ENCODE measurements around the gene SYNC. TPM values are rescaled to one million over a fixed set of nuclear protein-coding genes. Genes with fewer than 3 reads are reported as not detected.

The SYNC gene
- total RNA-seq, 2 experiments from 2014 or later: not detected

DNA sequence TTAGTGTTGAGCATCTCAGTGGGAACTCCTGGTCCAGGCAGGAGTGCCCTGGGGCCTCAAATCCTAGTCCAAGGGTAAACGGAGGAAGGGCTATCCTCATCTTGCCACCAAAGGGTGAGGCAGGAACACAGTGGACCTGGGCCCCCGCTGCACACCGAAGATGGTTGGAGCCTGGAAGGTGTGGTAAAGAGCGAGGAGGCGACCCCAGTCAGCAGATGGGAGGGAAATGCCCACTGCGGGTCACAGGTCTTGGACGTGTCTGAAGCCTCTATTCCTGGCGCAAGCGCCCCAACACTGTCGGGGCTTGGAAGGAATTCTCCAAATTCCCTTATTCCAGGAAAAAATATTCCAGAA lies 38.5 kb upstream of the SYNC start:
- no peak for DNase-seq
- no peaks in the 10 kb centered on the region for H3K36me3 Mint-ChIP-seq
- H3K4me3 Mint-ChIP-seq: peak overlapping the region; percentile 45
- intact Hi-C loops (cut with micrococcal nuclease): no loop called here
- peaks cover 14% of the 10 kb centered on the region for H3K27me3 Mint-ChIP-seq
- ChIA-PET CTCF (no interaction called here), POLR2A (no interaction called here)
- H3K9me3 Mint-ChIP-seq: no peaks in the 10 kb centered on the region
- no peak overlapping the region for H3K27ac Mint-ChIP-seq
- no peaks in the 10 kb centered on the region for H3K4me1 Mint-ChIP-seq (ENCODE audit: low read depth)

GRCh38 chr1:32736812-32737791 lies 34.5 kb upstream of the SYNC start:
- CTCF ChIA-PET: interaction anchor here (0.9 kb wide), 1 partner anchor 25 kb away, joined by 3 read pairs; no protein-coding TSS in a partner anchor
- POLR2A ChIA-PET: interaction anchor here (0.6 kb wide), 1 partner anchor 125 kb away, joined by 3 read pairs; no protein-coding TSS in a partner anchor
- H3K9me3 Mint-ChIP-seq: no peaks in the 10 kb centered on the region
- H3K36me3 Mint-ChIP-seq: no peaks in the 10 kb centered on the region
- intact Hi-C loops (cut with micrococcal nuclease): no loop called here
- H3K27ac Mint-ChIP-seq: no peak overlapping the region
- no peak for DNase-seq
- peaks cover 9% of the 10 kb centered on the region for H3K27me3 Mint-ChIP-seq
- no peaks in the 10 kb centered on the region for H3K4me1 Mint-ChIP-seq (ENCODE audit: low read depth)
- no peak overlapping the region for H3K4me3 Mint-ChIP-seq

- Mint-ChIP-seq H3K27me3 (no peaks in the 10 kb centered on the region), H3K36me3 (no peaks in the 10 kb centered on the region), H3K9me3 (no peaks in the 10 kb centered on the region), H3K27ac (no peak overlapping the region), H3K4me3 (no peak overlapping the region), H3K4me1 (ENCODE audit: low read depth) (peaks cover 3% of the 10 kb centered on the region)
- no peak for DNase-seq
- CTCF ChIA-PET: interaction anchor here (0.8 to 2.3 kb wide), 3 partner anchors 21 to 40 kb away, joined by 3 to 9 read pairs (median 4); no protein-coding TSS in a partner anchor
- POLR2A ChIA-PET: no interaction called here
- intact Hi-C loops (cut with micrococcal nuclease): no loop called here
These were observed 31.2 kb upstream of the SYNC start for GRCh38 chr1:32733582-32734321.

- POLR2A ChIA-PET: no interaction called here
- no peak for DNase-seq
- H3K27ac Mint-ChIP-seq: no peak overlapping the region
These were observed 26.9 kb upstream of the SYNC start for GRCh38 chr1:32729254-32730046.

GRCh38 chr1:32728413-32729077 lies 26.0 kb upstream of the SYNC start:
- ChIA-PET CTCF (interaction anchor here (1.0 to 4.3 kb wide), 4 partner anchors 16 to 148 kb away, joined by 3 to 28 read pairs (median 12); no protein-coding TSS in a partner anchor), POLR2A (interaction anchor here (0.6 kb wide), 1 partner anchor 55 kb away, joined by 3 read pairs; no protein-coding TSS in a partner anchor)
- H3K27ac Mint-ChIP-seq: no peak overlapping the region
- H3K9me3 Mint-ChIP-seq: no peaks in the 10 kb centered on the region
- no peak overlapping the region for H3K4me3 Mint-ChIP-seq
- intact Hi-C loops (cut with micrococcal nuclease): no loop called here
- peaks cover 3% of the 10 kb centered on the region for H3K27me3 Mint-ChIP-seq
- DNase-seq: no peak
- no peaks in the 10 kb centered on the region for H3K36me3 Mint-ChIP-seq
- peaks cover 13% of the 10 kb centered on the region for H3K4me1 Mint-ChIP-seq (ENCODE audit: low read depth)

More at GRCh38 chr1:32729254-32730046, 26.9 kb upstream of the SYNC start:
- CTCF ChIA-PET: interaction anchor here (0.9 to 4.3 kb wide), 5 partner anchors 16 to 147 kb away, joined by 3 to 28 read pairs (median 6); no protein-coding TSS in a partner anchor
- intact Hi-C loops (cut with micrococcal nuclease): no loop called here
- no peaks in the 10 kb centered on the region for H3K9me3 Mint-ChIP-seq
- H3K4me3 Mint-ChIP-seq: no peak overlapping the region
- peaks cover 2% of the 10 kb centered on the region for H3K27me3 Mint-ChIP-seq
- H3K4me1 Mint-ChIP-seq (ENCODE audit: low read depth): peaks cover 13% of the 10 kb centered on the region
- no peaks in the 10 kb centered on the region for H3K36me3 Mint-ChIP-seq

DNA sequence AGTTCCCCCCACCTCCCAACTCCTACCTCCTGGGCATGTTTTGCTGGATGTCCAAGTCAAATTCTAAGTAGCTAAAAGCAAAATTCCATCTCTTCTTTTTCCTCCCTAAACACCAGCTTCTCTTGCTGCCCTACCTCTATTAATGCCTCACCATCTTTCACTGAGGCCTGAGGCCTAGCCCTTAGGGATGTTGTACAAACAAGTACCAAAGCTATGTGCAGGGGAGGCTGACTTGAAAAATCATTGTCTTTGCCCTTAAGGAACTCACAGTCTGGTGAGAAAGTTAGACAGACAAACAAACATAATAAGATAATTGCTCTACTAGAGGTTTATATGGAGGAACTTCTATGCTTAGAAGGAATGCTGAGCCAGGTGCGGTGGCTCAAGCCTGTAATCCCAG lies 25.3 kb upstream of the SYNC start:
- CTCF ChIA-PET: interaction anchor here (1.4 to 4.3 kb wide), 3 partner anchors 15 to 149 kb away, joined by 6 to 28 read pairs (median 17); no protein-coding TSS in a partner anchor
- POLR2A ChIA-PET: interaction anchor here (0.6 kb wide), 1 partner anchor 56 kb away, joined by 3 read pairs; no protein-coding TSS in a partner anchor
- no peak overlapping the region for H3K4me3 Mint-ChIP-seq
- no peak overlapping the region for H3K27ac Mint-ChIP-seq
- no peak for DNase-seq
- H3K27me3 Mint-ChIP-seq: peaks cover 4% of the 10 kb centered on the region
- H3K9me3 Mint-ChIP-seq: no peaks in the 10 kb centered on the region
- peaks cover 13% of the 10 kb centered on the region for H3K4me1 Mint-ChIP-seq (ENCODE audit: low read depth)
- intact Hi-C loops (cut with micrococcal nuclease): no loop called here
- H3K36me3 Mint-ChIP-seq: no peaks in the 10 kb centered on the region

GRCh38 chr1:32725615-32725982 lies 23.0 kb upstream of the SYNC start:
- Mint-ChIP-seq H3K4me1 (ENCODE audit: low read depth) (peaks cover 10% of the 10 kb centered on the region), H3K36me3 (no peaks in the 10 kb centered on the region), H3K4me3 (no peak overlapping the region), H3K9me3 (no peaks in the 10 kb centered on the region), H3K27me3 (peaks cover 4% of the 10 kb centered on the region), H3K27ac (no peak overlapping the region)
- intact Hi-C loops (cut with micrococcal nuclease): no loop called here
- ChIA-PET POLR2A (no interaction called here), CTCF (interaction anchor here (2.2 kb wide), 1 partner anchor 13 kb away, joined by 8 read pairs; no protein-coding TSS in a partner anchor)
- no peak for DNase-seq

- ChIA-PET POLR2A (no interaction called here), CTCF (interaction anchor here (2.2 kb wide), 1 partner anchor 13 kb away, joined by 8 read pairs; no protein-coding TSS in a partner anchor)
These were observed 22.4 kb upstream of the SYNC start for GRCh38 chr1:32724678-32725614.

GRCh38 chr1:32719681-32720275 lies 17.2 kb upstream of the SYNC start:
- no peak overlapping the region for H3K27ac Mint-ChIP-seq
- H3K9me3 Mint-ChIP-seq: no peaks in the 10 kb centered on the region
- H3K4me1 Mint-ChIP-seq (ENCODE audit: low read depth): peaks cover 9% of the 10 kb centered on the region
- H3K27me3 Mint-ChIP-seq: peaks cover 4% of the 10 kb centered on the region
- H3K4me3 Mint-ChIP-seq: no peak overlapping the region
- no peaks in the 10 kb centered on the region for H3K36me3 Mint-ChIP-seq
- ChIA-PET CTCF (interaction anchor here (1.4 kb wide), 1 partner anchor 53 kb away, joined by 3 read pairs; no protein-coding TSS in a partner anchor), POLR2A (no interaction called here)
- intact Hi-C loops (cut with micrococcal nuclease): no loop called here
- DNase-seq: no peak

More at GRCh38 chr1:32724678-32725614, 22.4 kb upstream of the SYNC start:
- Mint-ChIP-seq H3K36me3 (no peaks in the 10 kb centered on the region), H3K27ac (no peak overlapping the region), H3K4me1 (ENCODE audit: low read depth) (peaks cover 10% of the 10 kb centered on the region), H3K9me3 (no peaks in the 10 kb centered on the region), H3K27me3 (peaks cover 4% of the 10 kb centered on the region), H3K4me3 (no peak overlapping the region)
- intact Hi-C loops (cut with micrococcal nuclease): no loop called here
- peak; percentile 52 for DNase-seq

DNA sequence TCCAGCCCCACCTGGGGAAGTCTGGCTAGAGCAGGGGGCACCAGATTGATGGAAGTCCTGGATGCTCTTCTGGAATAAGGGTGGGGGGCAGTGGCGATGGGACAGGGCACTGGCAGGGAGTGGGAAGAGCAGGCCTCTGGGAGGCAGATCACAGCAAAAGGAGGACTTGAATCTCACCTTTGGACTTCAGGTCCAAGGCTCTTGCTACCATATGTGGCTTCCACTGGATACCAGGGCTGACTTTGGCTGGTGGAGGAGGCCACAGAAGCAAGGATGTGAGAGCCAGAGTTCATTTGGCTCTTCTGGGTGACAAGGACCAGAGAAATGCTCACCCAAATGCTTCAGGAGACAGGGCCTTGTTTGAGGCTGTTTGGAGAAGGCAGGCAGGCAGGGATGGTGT lies 16.0 kb upstream of the SYNC start:
- intact Hi-C loops (cut with micrococcal nuclease): no loop called here
- no peak overlapping the region for H3K27ac Mint-ChIP-seq
- POLR2A ChIA-PET: no interaction called here
- H3K4me3 Mint-ChIP-seq: no peak overlapping the region
- DNase-seq: no peak
- peaks cover 1% of the 10 kb centered on the region for H3K27me3 Mint-ChIP-seq
- H3K36me3 Mint-ChIP-seq: no peaks in the 10 kb centered on the region
- CTCF ChIA-PET: interaction anchor here (0.7 kb wide), 1 partner anchor 9 kb away, joined by 3 read pairs; no protein-coding TSS in a partner anchor
- H3K9me3 Mint-ChIP-seq: no peaks in the 10 kb centered on the region
- peaks cover 9% of the 10 kb centered on the region for H3K4me1 Mint-ChIP-seq (ENCODE audit: low read depth)

Data from activated CD4-positive, alpha-beta memory T cell treated with anti-CD3 and anti-CD28 coated beads for 36 hours (primary cell).